ENCODE data around the gene MLPH.

The MLPH gene

DNA sequence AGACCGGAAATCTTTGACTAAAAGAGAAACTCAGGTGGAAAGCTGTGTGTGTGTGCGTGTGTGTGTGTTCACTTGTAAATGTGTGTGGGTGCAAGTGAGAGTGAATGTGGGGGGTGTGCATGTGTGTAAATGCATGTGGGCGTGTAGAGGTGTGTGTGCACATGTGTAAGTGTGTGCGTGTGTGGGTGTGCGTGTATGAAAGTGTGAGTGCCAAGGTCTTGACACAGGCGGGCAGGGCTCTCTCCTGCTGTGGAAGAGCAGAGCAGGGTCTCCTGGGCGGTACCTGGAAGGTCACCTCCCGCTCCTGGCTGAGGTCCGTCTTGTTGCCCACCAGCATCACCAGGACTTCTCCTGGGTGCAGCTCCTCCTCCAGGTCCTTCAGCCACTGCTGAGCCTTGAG, 89.9 kb downstream of the MLPH start:
- no peak for TF ChIP-seq POLR2A (IDR thresholded peaks at IDR 0.05; ENCODE audit: low read depth, low read length)
- DNase-seq (ENCODE audit: insufficient read length, low spot score) (no peak), FAIRE-seq (no peak)

DNA sequence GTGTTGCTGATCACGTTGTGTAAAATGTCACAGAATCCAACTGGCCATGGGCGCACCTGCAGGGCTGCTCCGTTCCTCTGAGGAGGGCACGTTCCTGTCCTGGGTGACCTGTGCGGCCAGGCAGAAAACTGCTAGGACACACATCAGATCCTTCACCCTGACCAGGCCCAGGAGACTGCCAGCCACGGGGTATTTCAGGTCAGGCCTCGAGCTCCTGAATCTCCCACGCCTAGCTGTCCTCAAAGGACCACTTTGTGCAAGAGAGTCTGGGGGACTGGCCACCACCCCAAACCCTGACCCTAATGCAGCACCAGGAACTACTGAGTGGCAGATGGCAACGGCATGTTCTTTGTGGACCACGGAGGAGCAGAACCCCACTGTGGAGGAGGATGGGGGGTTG, 90.4 kb downstream of the MLPH start:
- FAIRE-seq (no peak), DNase-seq (ENCODE audit: insufficient read length, low spot score) (no peak)
- TF ChIP-seq POLR2A (IDR thresholded peaks at IDR 0.05; ENCODE audit: low read depth, low read length): no peak

DNA sequence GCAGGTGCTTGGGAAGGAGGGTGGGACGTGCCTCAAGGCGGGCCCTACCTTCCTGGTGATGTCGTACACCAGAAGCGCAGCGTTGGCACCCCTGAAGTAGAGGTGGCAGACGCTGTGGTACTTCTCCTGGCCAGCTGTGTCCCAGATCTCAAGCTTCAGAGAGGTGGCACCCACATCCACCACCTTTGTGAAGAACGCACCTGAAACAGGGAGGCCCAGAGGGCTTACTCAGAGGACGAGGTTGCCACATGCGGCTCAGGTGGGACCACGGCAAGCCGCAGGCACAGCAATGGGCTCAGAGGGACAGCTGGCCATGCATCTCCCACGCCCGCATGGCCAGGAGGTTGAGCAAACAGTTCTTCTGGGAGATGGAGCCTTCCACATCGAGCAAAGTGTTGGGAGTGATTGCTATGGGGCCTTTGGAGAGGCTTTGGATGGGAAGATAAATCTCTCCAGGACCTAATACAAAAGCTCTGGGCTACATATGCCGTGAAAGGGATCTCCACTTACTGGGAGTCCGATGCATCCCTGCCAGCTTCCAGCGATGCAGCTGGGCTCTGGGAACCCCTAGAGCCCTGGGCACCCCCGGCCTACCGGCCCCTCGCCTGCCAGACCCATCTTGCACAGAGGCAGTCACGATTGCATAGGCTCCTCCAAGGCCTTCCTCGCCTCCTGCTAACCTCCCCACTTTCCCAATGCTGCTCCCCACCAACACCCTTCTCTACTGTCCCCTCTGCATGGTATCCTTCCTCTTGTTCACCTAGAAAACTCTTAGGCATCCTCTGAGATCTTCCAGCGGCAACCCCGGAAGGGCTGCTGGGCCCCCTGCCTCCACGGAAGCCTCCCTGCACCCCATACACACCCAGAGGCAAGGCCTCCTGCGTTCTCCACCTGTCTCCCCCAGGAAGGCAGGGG, 91.2 kb downstream of the MLPH start:
- no peak for FAIRE-seq
- no peak for TF ChIP-seq POLR2A (IDR thresholded peaks at IDR 0.05; ENCODE audit: low read depth, low read length)

DNA sequence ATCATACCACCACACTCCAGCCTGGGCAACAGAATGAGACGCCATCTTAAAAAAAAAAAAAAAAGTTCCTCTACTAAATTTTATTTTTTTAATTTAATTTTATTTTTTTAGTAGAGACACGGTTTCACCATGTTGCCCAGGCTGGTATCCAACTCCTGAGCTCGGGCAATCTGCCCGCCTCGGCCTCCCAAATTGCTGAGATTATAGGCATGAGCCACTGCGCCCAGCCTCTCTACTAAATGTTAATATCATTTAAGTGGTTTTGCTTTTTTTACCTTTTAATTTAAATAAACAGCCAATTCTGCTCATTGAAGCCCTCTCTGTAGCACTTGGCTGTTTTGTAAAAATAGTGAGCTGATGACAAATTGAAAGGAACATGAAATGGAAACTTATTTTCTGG, 94.3 kb downstream of the MLPH start:
- DNase-seq (ENCODE audit: insufficient read length, low spot score): no peak
- TF ChIP-seq POLR2A (IDR thresholded peaks at IDR 0.05; ENCODE audit: low read depth, low read length): no peak
- FAIRE-seq: no peak

More for the DNA sequence above, 91.2 kb downstream of the MLPH start:
- DNase-seq (ENCODE audit: insufficient read length, low spot score): no peak

DNA sequence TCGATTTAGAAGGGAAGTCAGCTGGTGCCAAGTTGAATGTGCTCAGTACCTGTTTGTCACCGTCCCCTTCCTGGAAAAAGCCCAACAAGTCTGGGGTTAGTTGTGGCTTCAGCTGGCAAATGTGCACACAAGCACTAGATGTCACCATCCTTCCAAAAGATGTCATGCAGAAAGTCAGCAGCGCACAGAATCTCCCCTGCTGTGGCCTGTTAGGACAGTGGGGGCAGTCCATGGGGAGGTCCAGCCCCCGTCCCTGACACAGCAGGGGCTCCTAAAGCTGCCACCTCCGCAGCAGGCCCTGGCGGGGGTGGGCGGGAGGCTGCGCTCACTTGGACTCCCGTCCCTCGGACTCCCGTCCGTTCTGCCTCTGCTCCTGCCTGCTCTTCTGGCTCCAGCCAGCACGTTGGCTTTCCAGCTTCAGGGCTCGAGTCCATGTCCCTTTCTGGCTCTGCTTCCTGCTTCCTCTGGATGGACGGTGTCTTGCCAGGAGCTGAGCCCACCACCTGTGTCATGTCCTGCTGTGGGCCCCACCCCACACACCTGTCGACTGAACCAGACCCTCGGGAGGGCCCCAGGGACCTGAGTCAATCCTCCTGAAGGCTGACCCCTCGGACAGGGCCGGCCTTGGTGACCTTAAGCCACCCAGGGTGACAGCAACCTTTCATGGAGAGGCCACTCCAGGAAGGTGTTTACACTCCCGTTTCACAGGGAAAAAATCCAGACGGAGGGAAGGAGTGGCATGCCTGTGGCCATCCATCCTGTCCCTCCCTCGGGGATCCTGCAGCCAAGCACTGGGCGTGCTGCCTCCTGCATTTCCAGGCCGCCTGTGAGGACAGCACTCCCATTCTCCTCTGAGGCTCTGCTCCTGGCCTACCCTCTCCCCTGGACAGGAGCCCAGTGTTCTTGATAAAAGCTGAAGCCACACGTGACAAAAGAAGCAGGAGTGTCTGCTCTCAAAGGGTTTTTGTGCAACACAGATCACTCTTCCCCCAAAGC, 95.0 kb downstream of the MLPH start:
- FAIRE-seq (no peak), DNase-seq (ENCODE audit: insufficient read length, low spot score) (no peak)
- no peak for TF ChIP-seq POLR2A (IDR thresholded peaks at IDR 0.05; ENCODE audit: low read depth, low read length)

DNA sequence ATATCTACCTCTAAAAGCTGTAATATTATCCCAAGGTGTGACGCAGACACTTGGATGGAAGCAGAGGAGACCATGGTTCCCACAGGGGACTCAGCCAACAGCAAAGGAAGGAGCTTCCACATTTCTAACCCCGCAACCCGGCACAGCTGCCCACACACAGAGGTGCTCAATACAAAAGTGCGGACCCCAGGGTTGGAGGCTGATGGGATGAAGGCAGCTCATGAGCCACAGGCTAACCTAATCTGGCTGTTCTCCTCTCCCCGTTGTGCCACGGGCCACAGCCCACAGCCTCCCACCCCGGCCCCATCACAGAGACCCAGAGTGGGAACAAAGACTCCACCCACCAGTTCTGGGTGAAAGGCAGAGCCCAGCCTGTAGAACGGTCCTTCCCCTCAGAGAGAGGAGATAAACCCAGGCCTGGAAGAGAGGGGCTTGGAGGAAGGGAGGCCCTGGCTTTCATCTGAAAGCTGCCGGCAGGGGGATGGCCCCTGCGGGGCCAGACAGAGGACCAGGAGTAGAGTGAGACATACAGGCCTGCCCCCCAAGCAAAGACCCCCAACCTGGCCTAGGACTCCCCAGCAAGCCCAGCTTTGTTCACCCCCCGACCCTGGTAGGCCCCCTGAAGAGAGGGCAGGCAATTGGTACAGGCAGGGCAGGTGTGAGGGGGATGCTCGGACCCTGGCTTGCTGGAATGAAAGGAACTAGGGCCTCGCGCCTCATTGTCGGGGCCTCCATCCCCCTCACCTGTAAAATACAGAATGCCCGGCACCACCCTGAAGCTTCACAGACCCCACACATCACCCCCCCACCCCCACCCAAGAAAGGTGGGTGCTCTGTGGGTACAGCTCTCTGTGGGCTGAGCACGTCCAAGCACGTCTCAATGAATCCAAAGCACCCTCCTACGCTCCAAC, 96.6 kb downstream of the MLPH start:
- no peak for TF ChIP-seq POLR2A (IDR thresholded peaks at IDR 0.05; ENCODE audit: low read depth, low read length)
- FAIRE-seq: no peak
- DNase-seq (ENCODE audit: insufficient read length, low spot score): no peak

DNA sequence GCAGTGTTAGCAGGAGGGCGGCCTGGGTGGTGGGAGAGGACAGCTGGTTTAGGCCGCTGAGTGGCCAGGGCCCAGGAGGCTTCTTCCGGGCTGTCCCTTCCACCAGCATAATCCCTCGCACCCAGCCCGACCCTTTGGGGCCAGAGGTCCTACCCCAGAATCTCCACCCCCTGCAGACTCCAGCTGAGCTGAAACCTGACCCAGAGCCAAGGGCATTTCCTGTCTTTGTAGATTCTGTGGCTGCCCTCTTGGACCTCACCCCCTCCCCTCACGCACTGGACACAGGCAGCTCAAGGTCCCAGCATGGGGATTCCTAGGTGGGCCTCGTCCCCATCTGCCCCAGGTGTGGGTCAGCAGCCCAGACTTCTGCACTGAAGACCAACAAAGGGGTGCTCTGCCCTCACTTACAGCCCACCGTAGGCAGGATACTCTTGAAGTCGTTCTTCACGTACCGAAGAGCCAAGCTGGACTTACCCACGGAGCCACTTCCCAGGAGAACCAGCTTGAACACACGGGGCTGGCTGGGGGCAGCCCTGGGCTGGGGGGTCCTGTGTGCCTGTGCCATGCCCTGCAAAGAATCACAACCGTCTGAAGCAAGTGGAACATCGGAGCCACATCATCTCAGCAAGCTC, 98.7 kb downstream of the MLPH start:
- no peak for TF ChIP-seq POLR2A (IDR thresholded peaks at IDR 0.05; ENCODE audit: low read depth, low read length)
- no peak for DNase-seq (ENCODE audit: insufficient read length, low spot score)
- no peak for FAIRE-seq

DNA sequence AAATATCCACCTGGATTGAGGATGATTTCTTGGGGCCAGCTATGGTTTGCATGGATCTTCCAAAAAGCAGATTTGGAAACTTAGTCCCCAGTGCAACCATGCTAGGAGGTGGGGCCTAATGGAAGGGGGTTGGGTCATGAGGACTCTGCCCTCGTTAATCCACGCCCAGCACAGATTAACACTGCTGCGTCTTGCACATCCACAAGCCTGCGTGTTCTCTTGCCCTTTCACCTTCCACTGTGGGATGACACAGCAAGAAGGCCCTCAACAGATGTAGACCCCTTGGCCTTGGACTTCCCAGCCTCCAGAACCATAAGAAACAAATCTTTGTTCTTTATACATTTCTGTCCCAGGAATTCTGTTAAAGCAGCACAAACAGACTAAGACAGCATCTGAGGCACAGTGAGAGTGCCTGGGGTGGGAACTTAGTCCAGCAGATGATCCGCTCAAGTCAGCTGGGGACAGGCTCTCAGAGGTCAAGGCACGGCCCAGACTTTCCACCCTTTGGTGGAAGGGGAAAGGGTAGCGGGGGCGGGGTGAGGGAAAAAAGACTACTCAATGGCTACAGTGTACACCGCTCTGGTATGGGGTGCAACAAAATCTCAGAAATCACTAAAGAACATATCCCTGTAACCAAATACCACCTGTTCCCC, 101.1 kb downstream of the MLPH start:
- DNase-seq (ENCODE audit: insufficient read length, low spot score) (no peak), FAIRE-seq (no peak)
- no peak for TF ChIP-seq POLR2A (IDR thresholded peaks at IDR 0.05; ENCODE audit: low read depth, low read length)

DNA sequence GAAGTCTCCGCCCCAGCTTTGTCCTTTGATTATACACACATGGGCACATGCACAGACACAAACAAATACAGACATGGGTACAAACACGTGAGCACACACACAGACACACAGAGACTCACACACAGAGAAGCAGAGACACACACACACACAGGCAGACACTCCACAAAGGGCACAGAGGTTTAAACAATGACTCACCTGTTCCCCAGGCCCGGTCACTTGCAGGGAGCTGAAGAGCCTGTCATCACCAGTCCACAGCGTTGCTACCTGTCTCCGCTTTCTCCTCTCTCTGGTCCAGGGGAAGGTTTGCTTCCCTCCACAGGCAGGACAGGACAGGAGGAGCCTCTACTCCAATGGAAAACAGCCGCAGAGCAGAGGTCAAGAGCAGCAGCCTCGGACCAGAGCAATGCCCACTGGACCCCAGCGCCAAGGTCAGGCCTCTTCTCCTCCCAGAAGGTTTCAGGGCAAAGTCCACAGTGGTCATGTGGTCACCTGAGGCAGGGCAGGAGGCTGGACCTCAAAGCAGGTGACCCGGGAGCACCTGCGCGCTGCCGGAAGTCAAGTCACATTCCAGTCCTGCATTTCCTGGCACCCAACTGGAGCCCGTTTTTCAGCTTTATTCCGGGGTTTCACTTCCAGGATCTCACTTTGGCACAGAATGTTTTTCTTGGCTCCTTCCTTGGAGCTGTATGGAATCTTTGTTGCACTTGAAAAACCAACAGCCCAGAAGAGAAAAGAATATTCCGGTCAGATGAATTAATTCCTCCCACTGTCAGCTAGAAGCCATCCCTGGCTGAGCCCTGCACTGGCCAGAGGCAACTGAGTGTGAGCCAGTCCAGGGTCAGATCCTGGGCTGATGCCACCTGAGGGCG, 103.5 kb downstream of the MLPH start, which contains the start of gene RAB17:
Gene RAB17, minus strand, starts transcription at position 463 of the 869 bp plus-strand sequence. CDS start 4,580 bp downstream, outside the sequence.
- FAIRE-seq (no peak), DNase-seq (ENCODE audit: insufficient read length, low spot score) (peak; percentile 40)

DNA sequence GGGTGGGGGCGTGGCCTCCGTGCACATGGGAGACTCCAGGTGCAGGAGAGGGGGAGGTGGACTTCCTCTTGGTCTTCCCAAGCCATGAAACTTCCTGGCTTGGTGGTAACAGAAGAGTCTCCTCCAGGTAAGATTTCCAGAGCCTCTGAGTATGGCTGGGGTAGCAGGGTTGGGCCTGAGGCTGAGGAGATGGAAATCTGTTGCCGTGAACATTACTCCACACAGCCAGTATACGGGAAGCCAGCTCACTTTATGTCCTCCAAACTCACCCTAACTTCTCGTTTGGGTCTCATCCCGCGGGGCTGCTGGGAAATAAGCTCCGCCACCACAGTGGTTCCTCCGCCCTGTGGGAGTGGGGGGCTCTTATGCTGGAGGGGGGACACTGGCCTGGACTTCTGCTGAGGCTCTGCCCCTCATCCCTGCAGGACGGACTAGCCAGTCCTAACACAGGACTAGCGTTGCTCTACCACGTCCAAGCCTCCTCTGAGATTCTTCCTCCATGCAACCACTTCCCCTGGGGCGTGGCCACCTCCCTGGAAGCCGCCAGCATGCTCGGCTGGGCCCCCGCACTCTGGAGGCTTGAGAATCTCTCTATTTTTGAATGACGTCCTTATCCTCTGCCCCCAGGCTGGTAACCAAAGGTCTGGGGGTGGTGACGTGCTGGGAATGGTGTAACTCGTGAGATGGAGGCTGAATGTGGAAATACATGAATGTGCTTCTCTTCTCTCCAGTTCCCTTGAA, 104.3 kb downstream of the MLPH start:
- no peak for DNase-seq (ENCODE audit: insufficient read length, low spot score)
- TF ChIP-seq POLR2A (IDR thresholded peaks at IDR 0.05; ENCODE audit: low read depth, low read length): no peak
- FAIRE-seq: no peak

More for the DNA sequence above, 103.5 kb downstream of the MLPH start, which contains the start of gene RAB17:
- no peak for TF ChIP-seq POLR2A (IDR thresholded peaks at IDR 0.05; ENCODE audit: low read depth, low read length)
